HepG2 (cell line): ENCODE data around the gene KAT6B. TPM values are rescaled to one million over a fixed set of nuclear protein-coding genes. Genes with fewer than 3 reads are reported as not detected.

Experiments used
- GABPA ChIP-seq, 2 experiments: IDR thresholded peaks; 2 replicates each; pipeline ENCODE4 v1.6.1; 2011 to 2016; ENCODE audit warnings: low read depth in 2 of 2, low read length in 1 of 2, missing biosample characterization in 1 of 2, missing genetic modification characterization in 1 of 2
- GABPB1 ChIP-seq: IDR thresholded peaks from 2 replicates; pipeline ENCODE4 v1.6.1; 2016; ENCODE audit warnings: mild to moderate bottlenecking, missing genetic modification reagents, moderate library complexity, missing compliant biosample characterization
- IRF2 ChIP-seq: IDR thresholded peaks from 2 replicates; pipeline ENCODE4 v1.6.1; 2018; ENCODE audit warnings: missing genetic modification reagents, missing compliant biosample characterization
- SMAD1 ChIP-seq: sonication (generic); formaldehyde crosslinking; IDR thresholded peaks from 2 replicates; pipeline ENCODE4 v1.4.0; 2020; ENCODE audit warnings: missing genetic modification reagents, low read depth, mild to moderate bottlenecking, borderline replicate concordance
- SP2 ChIP-seq: sonication (generic); formaldehyde crosslinking; IDR thresholded peaks from 2 replicates; pipeline ENCODE4 v1.5.1; 2020; ENCODE audit warnings: mild to moderate bottlenecking, missing genetic modification reagents
- SP4 ChIP-seq: sonication (generic); formaldehyde crosslinking; IDR thresholded peaks from 2 replicates; pipeline ENCODE4 v1.8.1; 2023; ENCODE audit warnings: mild to moderate bottlenecking, missing genetic modification reagents
- YY1 ChIP-seq: IDR thresholded peaks from 2 replicates; pipeline ENCODE4 v1.6.1; 2011; ENCODE audit warnings: low read length, low read depth, moderate library complexity, mild to moderate bottlenecking; ENCODE audit not compliant: insufficient read depth, insufficient replicate concordance
- ZNF354B ChIP-seq: sonication (generic); formaldehyde crosslinking; IDR thresholded peaks from 2 replicates; pipeline ENCODE4 v1.8.0; 2022; ENCODE audit warnings: mild to moderate bottlenecking, missing genetic modification reagents
- ZNF556 ChIP-seq: sonication (generic); formaldehyde crosslinking; IDR thresholded peaks from 2 replicates; pipeline ENCODE4 v1.4.0; 2020; ENCODE audit warnings: mild to moderate bottlenecking, missing genetic modification reagents, borderline replicate concordance
- ZNF563 ChIP-seq: sonication (generic); formaldehyde crosslinking; IDR thresholded peaks from 2 replicates; pipeline ENCODE4 v1.8.0; 2022; ENCODE audit warnings: mild to moderate bottlenecking, moderate library complexity, missing genetic modification reagents
- polyA plus RNA-seq, 8 experiments: library from polyadenylated mRNA; depleted of rRNA in 3 of 8; stranded (reverse) in 7 of 8; unstranded in 1 of 8; fragments of >200 nt; fragmentation: Illumina TruSeq in 4 of 8; extraction: Trizol in 4 of 8; gene quantifications; 2 replicates each; pipeline versions ENCODE4 v1.2.1 to v1.2.3, GENCODE V29; 2011 to 2016; ENCODE audit warnings: low read depth in 4 of 8, missing spikeins in 1 of 8, mixed read lengths in 1 of 8; ENCODE audit not compliant: insufficient read depth in 1 of 8
- total RNA-seq, 5 experiments: library from RNA; depleted of rRNA; stranded (reverse); fragments of >200 nt; fragmentation: Illumina TruSeq; extraction: Trizol; gene quantifications; 2 replicates each; pipeline ENCODE4 v1.2.3, GENCODE V29; 2016; ENCODE audit warnings: low read depth in 1 of 5
- TF ChIP-seq, protein P1 (sequence below): sonication (generic); formaldehyde crosslinking; IDR thresholded peaks from 2 replicates; pipeline ENCODE4 v1.5.1; 2020; ENCODE audit warnings: mild to moderate bottlenecking, missing genetic modification reagents, moderate library complexity
- TF ChIP-seq, protein P2 (sequence below): sonication (generic); formaldehyde crosslinking; conservative IDR thresholded peaks from 2 replicates; pipeline ENCODE4 v1.4.0; 2020; ENCODE audit warnings: missing genetic modification reagents
- TF ChIP-seq, protein P3 (sequence below): sonication (generic); formaldehyde crosslinking; IDR thresholded peaks from one replicate; pipeline ENCODE4 v1.5.1; 2020; ENCODE audit warnings: mild to moderate bottlenecking, missing genetic modification reagents; ENCODE audit errors: not compliant biosample characterization

Gene KAT6B
- total and polyA plus RNA-seq, 2 of the 13 experiments (the other 11 are each of a cell fraction or from before 2014, with no cell fraction given) = 3.0 to 9.5 TPM

DNA sequence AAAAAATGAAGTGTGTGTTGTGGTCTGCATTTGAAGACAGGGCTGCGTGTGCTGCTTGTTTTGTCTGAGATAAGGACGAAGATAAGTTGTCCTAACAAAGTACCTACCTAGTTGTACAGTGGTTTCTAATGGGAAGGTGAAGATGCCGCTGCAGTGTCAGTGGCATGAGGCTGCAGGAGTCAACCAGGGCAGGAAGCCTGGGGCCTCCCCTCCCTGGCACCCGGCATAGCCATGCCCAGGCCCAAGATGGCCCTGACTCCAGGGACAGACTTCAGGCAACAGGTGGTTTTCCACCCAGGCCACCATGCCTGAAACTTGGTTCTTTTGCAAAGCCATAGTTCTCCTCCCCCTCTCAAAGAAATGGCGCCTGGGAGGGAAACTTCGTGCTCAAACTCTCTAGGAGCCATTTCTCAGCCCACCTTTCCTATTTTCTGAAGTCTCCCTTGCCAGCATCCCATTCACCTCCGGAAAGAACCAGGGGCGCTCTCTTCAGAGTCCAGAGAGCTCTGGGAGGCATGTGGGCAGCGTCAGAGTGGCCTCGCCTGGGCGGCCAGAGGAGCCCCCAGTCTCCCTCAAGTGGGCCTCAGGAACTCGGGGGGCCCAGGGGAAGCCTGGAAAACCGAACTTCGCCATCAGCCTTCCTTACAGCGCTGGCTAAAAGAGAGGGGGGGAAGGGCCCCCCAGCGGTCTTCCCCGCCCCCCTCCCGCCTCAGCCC is 2.1 kb upstream of the KAT6B start (continued):
- TF ChIP-seq, protein P1, sequence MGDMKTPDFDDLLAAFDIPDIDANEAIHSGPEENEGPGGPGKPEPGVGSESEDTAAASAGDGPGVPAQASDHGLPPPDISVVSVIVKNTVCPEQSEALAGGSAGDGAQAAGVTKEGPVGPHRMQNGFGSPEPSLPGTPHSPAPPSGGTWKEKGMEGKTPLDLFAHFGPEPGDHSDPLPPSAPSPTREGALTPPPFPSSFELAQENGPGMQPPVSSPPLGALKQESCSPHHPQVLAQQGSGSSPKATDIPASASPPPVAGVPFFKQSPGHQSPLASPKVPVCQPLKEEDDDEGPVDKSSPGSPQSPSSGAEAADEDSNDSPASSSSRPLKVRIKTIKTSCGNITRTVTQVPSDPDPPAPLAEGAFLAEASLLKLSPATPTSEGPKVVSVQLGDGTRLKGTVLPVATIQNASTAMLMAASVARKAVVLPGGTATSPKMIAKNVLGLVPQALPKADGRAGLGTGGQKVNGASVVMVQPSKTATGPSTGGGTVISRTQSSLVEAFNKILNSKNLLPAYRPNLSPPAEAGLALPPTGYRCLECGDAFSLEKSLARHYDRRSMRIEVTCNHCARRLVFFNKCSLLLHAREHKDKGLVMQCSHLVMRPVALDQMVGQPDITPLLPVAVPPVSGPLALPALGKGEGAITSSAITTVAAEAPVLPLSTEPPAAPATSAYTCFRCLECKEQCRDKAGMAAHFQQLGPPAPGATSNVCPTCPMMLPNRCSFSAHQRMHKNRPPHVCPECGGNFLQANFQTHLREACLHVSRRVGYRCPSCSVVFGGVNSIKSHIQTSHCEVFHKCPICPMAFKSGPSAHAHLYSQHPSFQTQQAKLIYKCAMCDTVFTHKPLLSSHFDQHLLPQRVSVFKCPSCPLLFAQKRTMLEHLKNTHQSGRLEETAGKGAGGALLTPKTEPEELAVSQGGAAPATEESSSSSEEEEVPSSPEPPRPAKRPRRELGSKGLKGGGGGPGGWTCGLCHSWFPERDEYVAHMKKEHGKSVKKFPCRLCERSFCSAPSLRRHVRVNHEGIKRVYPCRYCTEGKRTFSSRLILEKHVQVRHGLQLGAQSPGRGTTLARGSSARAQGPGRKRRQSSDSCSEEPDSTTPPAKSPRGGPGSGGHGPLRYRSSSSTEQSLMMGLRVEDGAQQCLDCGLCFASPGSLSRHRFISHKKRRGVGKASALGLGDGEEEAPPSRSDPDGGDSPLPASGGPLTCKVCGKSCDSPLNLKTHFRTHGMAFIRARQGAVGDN (CRISPR knock-in tag) = peak; percentile 71
- TF ChIP-seq GABPB1 (CRISPR knock-in tag) = peak; percentile 72
- TF ChIP-seq SMAD1 (CRISPR knock-in tag) = no peak
- TF ChIP-seq ZNF563 (CRISPR knock-in tag) = no peak; the same call in 1 of the 2 replicates
- peak; percentile 28; the same call in 1 of the 2 replicates for TF ChIP-seq ZNF556 (CRISPR knock-in tag)
- TF ChIP-seq YY1 = peak; percentile 74
- TF ChIP-seq ZNF354B = peak; percentile 12; the same call in 1 of the 2 replicates
- no peak for TF ChIP-seq GABPA (IDR thresholded peaks at IDR 0.05; ENCODE audit: low read depth, low read length)
- TF ChIP-seq GABPA (CRISPR knock-in tag; IDR thresholded peaks at IDR 0.05; ENCODE audit: low read depth) = 0 out of 2 replicates have a peak, but pooled peaks have one; percentile 25
- TF ChIP-seq, protein P2, sequence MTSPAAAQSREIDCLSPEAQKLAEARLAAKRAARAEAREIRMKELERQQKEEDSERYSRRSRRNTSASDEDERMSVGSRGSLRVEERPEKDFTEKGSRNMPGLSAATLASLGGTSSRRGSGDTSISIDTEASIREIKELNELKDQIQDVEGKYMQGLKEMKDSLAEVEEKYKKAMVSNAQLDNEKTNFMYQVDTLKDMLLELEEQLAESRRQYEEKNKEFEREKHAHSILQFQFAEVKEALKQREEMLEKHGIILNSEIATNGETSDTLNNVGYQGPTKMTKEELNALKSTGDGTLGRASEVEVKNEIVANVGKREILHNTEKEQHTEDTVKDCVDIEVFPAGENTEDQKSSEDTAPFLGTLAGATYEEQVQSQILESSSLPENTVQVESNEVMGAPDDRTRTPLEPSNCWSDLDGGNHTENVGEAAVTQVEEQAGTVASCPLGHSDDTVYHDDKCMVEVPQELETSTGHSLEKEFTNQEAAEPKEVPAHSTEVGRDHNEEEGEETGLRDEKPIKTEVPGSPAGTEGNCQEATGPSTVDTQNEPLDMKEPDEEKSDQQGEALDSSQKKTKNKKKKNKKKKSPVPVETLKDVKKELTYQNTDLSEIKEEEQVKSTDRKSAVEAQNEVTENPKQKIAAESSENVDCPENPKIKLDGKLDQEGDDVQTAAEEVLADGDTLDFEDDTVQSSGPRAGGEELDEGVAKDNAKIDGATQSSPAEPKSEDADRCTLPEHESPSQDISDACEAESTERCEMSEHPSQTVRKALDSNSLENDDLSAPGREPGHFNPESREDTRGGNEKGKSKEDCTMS (CRISPR knock-in tag) = no peak
- TF ChIP-seq SP2 (CRISPR knock-in tag) = no peak
- peak; percentile 7; the same call in 1 of the 2 replicates for TF ChIP-seq IRF2
- 0 out of 2 replicates have a peak, but pooled peaks have one; percentile 39 for TF ChIP-seq SP4
- TF ChIP-seq, protein P3, sequence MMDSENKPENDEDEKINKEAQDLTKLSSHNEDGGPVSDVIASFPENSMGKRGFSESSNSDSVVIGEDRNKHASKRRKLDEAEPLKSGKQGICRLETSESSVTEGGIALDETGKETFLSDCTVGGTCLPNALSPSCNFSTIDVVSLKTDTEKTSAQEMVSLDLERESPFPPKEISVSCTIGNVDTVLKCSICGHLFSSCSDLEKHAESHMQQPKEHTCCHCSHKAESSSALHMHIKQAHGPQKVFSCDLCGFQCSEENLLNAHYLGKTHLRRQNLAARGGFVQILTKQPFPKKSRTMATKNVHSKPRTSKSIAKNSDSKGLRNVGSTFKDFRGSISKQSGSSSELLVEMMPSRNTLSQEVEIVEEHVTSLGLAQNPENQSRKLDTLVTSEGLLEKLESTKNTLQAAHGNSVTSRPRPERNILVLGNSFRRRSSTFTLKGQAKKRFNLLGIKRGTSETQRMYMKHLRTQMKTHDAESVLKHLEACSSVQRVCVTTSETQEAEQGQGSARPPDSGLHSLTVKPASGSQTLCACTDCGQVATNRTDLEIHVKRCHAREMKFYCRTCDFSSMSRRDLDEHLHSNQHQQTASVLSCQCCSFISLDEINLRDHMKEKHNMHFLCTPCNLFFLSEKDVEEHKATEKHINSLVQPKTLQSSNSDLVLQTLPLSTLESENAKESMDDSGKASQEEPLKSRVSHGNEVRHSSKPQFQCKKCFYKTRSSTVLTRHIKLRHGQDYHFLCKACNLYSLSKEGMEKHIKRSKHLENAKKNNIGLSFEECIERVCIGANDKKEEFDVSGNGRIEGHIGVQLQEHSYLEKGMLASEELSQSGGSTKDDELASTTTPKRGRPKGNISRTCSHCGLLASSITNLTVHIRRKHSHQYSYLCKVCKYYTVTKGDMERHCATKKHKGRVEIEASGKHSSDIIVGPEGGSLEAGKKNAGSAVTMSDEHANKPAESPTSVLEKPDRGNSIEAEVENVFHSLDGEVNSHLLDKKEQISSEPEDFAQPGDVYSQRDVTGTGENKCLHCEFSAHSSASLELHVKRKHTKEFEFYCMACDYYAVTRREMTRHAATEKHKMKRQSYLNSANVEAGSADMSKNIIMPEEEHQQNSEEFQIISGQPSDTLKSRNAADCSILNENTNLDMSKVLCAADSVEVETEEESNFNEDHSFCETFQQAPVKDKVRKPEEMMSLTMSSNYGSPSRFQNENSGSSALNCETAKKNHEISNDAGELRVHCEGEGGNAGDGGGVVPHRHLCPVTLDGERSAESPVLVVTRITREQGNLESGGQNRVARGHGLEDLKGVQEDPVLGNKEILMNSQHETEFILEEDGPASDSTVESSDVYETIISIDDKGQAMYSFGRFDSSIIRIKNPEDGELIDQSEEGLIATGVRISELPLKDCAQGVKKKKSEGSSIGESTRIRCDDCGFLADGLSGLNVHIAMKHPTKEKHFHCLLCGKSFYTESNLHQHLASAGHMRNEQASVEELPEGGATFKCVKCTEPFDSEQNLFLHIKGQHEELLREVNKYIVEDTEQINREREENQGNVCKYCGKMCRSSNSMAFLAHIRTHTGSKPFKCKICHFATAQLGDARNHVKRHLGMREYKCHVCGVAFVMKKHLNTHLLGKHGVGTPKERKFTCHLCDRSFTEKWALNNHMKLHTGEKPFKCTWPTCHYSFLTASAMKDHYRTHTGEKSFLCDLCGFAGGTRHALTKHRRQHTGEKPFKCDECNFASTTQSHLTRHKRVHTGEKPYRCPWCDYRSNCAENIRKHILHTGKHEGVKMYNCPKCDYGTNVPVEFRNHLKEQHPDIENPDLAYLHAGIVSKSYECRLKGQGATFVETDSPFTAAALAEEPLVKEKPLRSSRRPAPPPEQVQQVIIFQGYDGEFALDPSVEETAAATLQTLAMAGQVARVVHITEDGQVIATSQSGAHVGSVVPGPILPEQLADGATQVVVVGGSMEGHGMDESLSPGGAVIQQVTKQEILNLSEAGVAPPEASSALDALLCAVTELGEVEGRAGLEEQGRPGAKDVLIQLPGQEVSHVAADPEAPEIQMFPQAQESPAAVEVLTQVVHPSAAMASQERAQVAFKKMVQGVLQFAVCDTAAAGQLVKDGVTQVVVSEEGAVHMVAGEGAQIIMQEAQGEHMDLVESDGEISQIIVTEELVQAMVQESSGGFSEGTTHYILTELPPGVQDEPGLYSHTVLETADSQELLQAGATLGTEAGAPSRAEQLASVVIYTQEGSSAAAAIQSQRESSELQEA (CRISPR knock-in tag) = no peak
